DND-41 (cell line): ENCODE data around the gene PIK3CB.

Experiments used
- ATAC-seq: fragments of 200-7000 bp; cut with Tn5 transposase; 3 replicates; pipeline ENCODE4 v1.9.1; 2021; ENCODE audit warnings: low read depth; ENCODE audit not compliant: insufficient read depth
- DNase-seq: peaks from one replicate; pipeline ENCODE4 v3.0.0-alpha.2; 2020
- H2AFZ ChIP-seq: 2 replicates; pipeline ENCODE4 v1.6.0; 2012; ENCODE audit warnings: low read depth, low read length
- H3K27ac ChIP-seq: 2 replicates; pipeline ENCODE4 v1.5.1; 2012; ENCODE audit warnings: low read length, inconsistent platforms
- H3K27me3 ChIP-seq: fragments of 200-600 bp; sonication (generic); 2 replicates; pipeline ENCODE4 v1.6.0; 2012; ENCODE audit warnings: low read length, mild to moderate bottlenecking, inconsistent platforms; ENCODE audit not compliant: insufficient read depth, poor library complexity
- H3K36me3 ChIP-seq: 2 replicates; pipeline ENCODE4 v1.5.1; 2012; ENCODE audit warnings: low read length, inconsistent platforms; ENCODE audit not compliant: insufficient read depth
- H3K4me1 ChIP-seq: 2 replicates; pipeline ENCODE4 v1.5.1; 2012; ENCODE audit warnings: mild to moderate bottlenecking, low read length; ENCODE audit not compliant: insufficient read depth
- H3K4me2 ChIP-seq: 2 replicates; pipeline ENCODE4 v1.6.0; 2012; ENCODE audit warnings: mild to moderate bottlenecking, moderate library complexity, low read length, inconsistent platforms; ENCODE audit not compliant: insufficient read depth
- H3K4me3 ChIP-seq, 2 experiments: fragments of 200-600 bp in 1 of 2; shearing (Covaris generic) in 1 of 2; 2 replicates each; pipeline ENCODE4 v1.5.1; 2012 to 2016; ENCODE audit warnings: inconsistent platforms in 2 of 2, low read length in 2 of 2, mild to moderate bottlenecking in 2 of 2, low read depth in 1 of 2, moderate library complexity in 1 of 2
- H3K79me2 ChIP-seq: 2 replicates; pipeline ENCODE4 v1.6.0; 2012; ENCODE audit warnings: low read length, inconsistent platforms; ENCODE audit not compliant: insufficient read depth
- H3K9ac ChIP-seq: 2 replicates; pipeline ENCODE4 v1.6.0; 2012; ENCODE audit warnings: low read depth, mild to moderate bottlenecking, inconsistent platforms, low read length, moderate library complexity
- H3K9me3 ChIP-seq: 2 replicates; pipeline ENCODE4 v1.5.1; 2012; ENCODE audit warnings: low read length, moderate library complexity, mild to moderate bottlenecking, inconsistent platforms; ENCODE audit not compliant: insufficient read depth, severe bottlenecking
- H4K20me1 ChIP-seq: 2 replicates; pipeline ENCODE4 v1.6.0; 2012; ENCODE audit warnings: low read length; ENCODE audit not compliant: insufficient read depth
- EZH2 ChIP-seq: IDR thresholded peaks from 3 replicates; pipeline ENCODE4 v1.6.1; 2012; ENCODE audit warnings: borderline replicate concordance, low read depth, mild to moderate bottlenecking, moderate library complexity, low read length, inconsistent platforms; ENCODE audit not compliant: severe bottlenecking
- TF ChIP-seq, protein P1 (sequence below): IDR thresholded peaks from 2 replicates; pipeline ENCODE4 v1.5.1; 2012; ENCODE audit warnings: borderline replicate concordance, low read length, moderate library complexity, mild to moderate bottlenecking; ENCODE audit not compliant: poor library complexity, severe bottlenecking; ENCODE audit errors: extremely low read depth

PIK3CB gene

DNA sequence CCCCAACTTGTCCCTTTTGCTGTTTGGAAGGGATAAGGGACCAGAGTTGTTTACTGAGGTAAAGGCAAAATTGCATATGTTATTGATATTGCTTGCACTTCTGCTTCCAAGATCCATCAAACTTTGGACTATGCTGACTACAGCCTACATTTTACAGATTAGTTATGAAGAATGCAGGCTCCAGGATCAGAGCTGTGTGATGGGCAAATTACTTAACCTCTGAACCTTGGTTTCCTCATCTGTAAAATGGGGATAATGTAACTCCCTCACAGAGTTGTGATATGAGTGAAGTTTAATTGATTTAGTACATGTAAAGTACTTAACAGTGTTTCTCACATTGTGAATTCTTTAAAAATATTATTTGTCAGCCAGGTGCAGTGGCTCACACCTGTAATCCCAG, 210.2 kb downstream of the PIK3CB start:
- no peak for ATAC-seq
- no peaks in the 10 kb centered on the region for H3K36me3 ChIP-seq
- no peak overlapping the region for H2AFZ ChIP-seq

DNA sequence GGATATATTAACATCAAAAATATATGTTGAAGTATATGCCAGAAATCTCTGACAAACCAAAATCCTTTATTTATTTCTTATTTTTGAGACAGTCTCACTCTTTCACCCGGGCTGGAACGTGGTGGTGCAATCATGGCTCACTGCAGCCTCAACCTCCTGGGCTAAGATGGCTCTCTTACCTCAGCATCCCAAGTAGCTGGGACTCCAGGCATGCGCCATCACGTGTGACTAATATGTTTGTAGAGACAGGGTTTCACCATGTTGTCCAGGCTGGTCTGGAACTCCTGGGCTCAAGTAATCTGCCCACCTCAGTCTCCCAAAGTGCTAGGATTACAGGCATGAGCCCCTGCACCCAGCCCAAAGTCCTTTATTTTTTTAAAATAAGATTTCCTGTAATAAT, 214.3 kb downstream of the PIK3CB start:
- Histone ChIP-seq H3K27ac (no peak overlapping the region), H3K9ac (no peak overlapping the region), H3K9me3 (no peaks in the 10 kb centered on the region), H4K20me1 (no peaks in the 10 kb centered on the region), H3K4me1 (no peaks in the 10 kb centered on the region), H3K4me2 (no peak overlapping the region), H3K79me2 (no peaks in the 10 kb centered on the region), H3K27me3 (no peaks in the 10 kb centered on the region), H3K4me3 (no peak overlapping the region), H2AFZ (no peak overlapping the region), H3K36me3 (no peaks in the 10 kb centered on the region)
- TF ChIP-seq, protein P1, sequence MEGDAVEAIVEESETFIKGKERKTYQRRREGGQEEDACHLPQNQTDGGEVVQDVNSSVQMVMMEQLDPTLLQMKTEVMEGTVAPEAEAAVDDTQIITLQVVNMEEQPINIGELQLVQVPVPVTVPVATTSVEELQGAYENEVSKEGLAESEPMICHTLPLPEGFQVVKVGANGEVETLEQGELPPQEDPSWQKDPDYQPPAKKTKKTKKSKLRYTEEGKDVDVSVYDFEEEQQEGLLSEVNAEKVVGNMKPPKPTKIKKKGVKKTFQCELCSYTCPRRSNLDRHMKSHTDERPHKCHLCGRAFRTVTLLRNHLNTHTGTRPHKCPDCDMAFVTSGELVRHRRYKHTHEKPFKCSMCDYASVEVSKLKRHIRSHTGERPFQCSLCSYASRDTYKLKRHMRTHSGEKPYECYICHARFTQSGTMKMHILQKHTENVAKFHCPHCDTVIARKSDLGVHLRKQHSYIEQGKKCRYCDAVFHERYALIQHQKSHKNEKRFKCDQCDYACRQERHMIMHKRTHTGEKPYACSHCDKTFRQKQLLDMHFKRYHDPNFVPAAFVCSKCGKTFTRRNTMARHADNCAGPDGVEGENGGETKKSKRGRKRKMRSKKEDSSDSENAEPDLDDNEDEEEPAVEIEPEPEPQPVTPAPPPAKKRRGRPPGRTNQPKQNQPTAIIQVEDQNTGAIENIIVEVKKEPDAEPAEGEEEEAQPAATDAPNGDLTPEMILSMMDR = no peak
- no peak for TF ChIP-seq EZH2
- no peak for DNase-seq
- ATAC-seq = no peak

More for the DNA sequence above, 210.2 kb downstream of the PIK3CB start:
- no peak for TF ChIP-seq EZH2
- TF ChIP-seq, protein P1 = no peak
- Histone ChIP-seq H3K27ac (no peak overlapping the region), H3K4me1 (no peaks in the 10 kb centered on the region), H4K20me1 (no peaks in the 10 kb centered on the region), H3K4me3 (no peak overlapping the region), H3K9me3 (no peaks in the 10 kb centered on the region), H3K79me2 (no peaks in the 10 kb centered on the region), H3K4me2 (no peak overlapping the region), H3K9ac (no peak overlapping the region), H3K27me3 (no peaks in the 10 kb centered on the region)
- DNase-seq = no peak

DNA sequence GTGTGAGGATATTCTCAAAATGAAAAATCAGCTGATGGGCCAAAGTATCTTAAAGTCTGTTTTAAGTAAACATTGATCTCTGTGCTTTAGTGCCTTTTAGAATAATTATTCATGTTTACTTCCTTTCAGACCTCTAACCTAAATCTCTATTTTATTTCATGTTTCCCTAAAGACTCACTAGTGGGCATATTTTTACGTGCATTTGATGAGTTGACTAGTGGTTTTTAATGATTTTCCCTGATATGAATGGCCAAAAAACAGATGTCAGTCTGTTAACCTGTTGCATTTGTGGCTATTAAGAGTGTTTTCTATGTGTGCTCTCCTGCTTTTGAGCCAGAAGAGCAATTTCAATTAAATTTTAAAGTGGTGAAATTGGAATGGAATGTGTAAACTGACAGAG, 219.3 kb downstream of the PIK3CB start:
- Histone ChIP-seq H3K36me3 (no peaks in the 10 kb centered on the region), H3K79me2 (no peaks in the 10 kb centered on the region), H3K27ac (no peak overlapping the region), H2AFZ (no peak overlapping the region), H3K4me1 (peaks cover 16% of the 10 kb centered on the region), H3K9me3 (no peaks in the 10 kb centered on the region), H3K4me3 (no peak overlapping the region), H3K27me3 (no peaks in the 10 kb centered on the region), H3K9ac (no peak overlapping the region), H3K4me2 (no peak overlapping the region), H4K20me1 (no peaks in the 10 kb centered on the region)
- DNase-seq = no peak
- TF ChIP-seq EZH2 = no peak
- TF ChIP-seq, protein P1 = no peak
- no peak for ATAC-seq

DNA sequence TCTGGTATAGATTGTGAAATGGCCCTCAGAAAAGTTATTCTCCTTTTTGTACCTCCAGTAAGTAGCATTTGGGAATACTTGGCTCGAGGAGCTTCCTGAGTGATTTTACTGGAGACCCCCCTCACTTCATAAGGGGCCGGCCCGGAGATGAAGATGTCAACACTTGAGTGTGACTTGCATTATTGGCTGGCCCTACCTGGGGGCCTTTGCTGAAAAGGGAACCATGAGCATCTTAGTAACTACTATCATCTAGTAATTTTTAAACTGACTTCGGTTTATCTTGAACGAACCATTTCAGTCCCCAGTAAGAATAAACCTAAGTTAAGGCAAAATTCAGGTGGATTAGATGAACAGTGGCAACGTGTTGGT, 224.8 kb downstream of the PIK3CB start:
- Histone ChIP-seq H2AFZ (peak overlapping the region; percentile 91), H4K20me1 (no peaks in the 10 kb centered on the region), H3K36me3 (no peaks in the 10 kb centered on the region), H3K9ac (peak overlapping the region; percentile 88), H3K4me3 (peak overlapping the region in 1 of 2 experiments; percentile 72; a peak in 2 of 4 replicates), H3K79me2 (no peaks in the 10 kb centered on the region; the same call in 1 of the 2 replicates), H3K9me3 (no peaks in the 10 kb centered on the region), H3K27ac (no peak overlapping the region; the same call in 1 of the 2 replicates), H3K27me3 (peaks cover 7% of the 10 kb centered on the region), H3K4me2 (peak overlapping the region; percentile 71), H3K4me1 (peaks cover 43% of the 10 kb centered on the region)
- TF ChIP-seq, protein P1 = no peak
- no peak for TF ChIP-seq EZH2
- DNase-seq (no peak), ATAC-seq (no peak)
